ENCODE measurements around the gene MED15.

DNA sequence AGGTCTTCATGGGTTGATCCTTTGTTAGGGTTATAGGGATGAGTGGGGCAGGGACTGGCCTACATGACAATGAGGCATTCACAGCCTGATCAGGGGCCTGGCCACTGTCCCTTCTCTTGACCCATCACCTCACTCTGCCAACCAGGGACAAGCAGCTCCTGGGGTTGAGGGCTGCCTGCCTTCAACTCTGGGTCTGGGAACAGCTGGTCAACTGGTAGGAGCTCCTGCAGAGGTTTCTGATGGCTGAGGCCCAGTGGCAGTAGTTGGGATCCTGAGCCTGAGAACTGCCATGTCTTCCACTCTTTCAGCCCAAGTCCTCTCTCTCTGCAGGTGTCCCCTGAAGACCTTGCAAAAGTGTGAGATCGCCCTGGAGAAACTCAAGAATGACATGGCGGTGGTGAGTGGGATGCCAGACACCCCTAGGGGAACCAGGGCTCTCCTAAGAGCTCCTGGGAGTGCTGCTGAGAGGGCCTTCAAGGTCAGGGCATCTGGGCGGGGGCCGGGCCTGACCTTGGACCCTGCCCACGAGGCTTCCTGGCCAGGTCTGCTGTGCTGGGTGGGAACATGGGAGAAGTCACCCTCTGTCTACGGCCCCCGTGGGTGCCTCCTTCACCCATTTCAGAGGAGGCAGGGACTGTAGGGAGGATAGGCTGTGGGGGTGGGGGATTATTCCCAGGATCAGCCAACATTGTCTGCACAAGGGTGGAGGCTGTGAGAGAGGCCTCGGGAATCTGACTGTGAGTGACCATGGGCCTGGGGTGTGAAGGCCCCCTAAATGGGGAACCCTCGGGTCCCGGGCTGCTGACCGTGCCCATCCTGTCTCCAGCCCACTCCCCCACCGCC, 76.8 kb downstream of the MED15 start:
- no peak for TF ChIP-seq CTCF (IDR thresholded peaks at IDR 0.05)
- no peak for TF ChIP-seq POLR2A (IDR thresholded peaks at IDR 0.05; ENCODE audit: low read depth)
- TF ChIP-seq POLR2AphosphoS5 (IDR thresholded peaks at IDR 0.05): no peak
- TF ChIP-seq EP300 (IDR thresholded peaks at IDR 0.05): no peak

All from esophagus muscularis mucosa (tissue), 4 donors.